ENCODE results near the gene YBX3. TPM values are rescaled to one million over a fixed set of nuclear protein-coding genes. Genes with fewer than 3 reads are reported as not detected.

YBX3 gene
- total and polyA plus RNA-seq, 8 donors = 241 to 444 (median 338) TPM

- Histone ChIP-seq H3K27ac (peak overlapping the region in 3 of 4 donors; percentile 1 to 59 (median 53)), H3K9me3 (no peaks in the 10 kb centered on the region), H3K4me1 (peaks cover 13 to 37% (median 30%) of the 10 kb centered on the region in 3 donors), H3K36me3 (peaks cover 13 to 38% (median 27%) of the 10 kb centered on the region in 3 donors), H3K4me3 (no peak overlapping the region), H3K27me3 (no peaks in the 10 kb centered on the region)
- intact Hi-C loops (cut with DNase I) = no loop called here
- FAIRE-seq (peak; percentile 20), DNase-seq (peak; percentile 33 to 66 (median 60)), ATAC-seq (peak; percentile 72 to 81 (median 74))
- WGBS, 2 donors = 42 to 48% methylated on average over 6 of the region's 6 CpGs
- TF ChIP-seq CTCF (IDR thresholded peaks at IDR 0.05) = no peak
These were observed 6.3 kb downstream of the YBX3 start for GRCh38 chr12:10716704-10717315.

DNA sequence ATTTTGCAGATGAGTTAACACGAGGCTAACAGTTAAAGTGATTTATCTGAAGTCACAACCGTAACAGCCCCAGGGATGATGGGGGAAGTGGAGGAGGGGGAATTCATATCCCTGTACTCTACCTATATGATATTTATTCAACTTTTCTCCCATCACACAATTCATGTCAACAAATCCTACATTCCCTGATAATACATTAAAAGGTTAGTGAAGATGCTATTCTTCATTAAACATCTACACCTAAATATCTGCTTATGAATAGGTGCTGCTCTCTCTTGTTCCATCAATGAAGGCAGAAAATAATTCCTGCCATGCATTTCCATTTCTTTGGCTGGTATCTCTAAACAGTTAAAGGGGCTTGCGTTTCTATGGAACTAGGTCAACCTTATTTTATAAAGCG is 6.8 kb downstream of the YBX3 start:
- H3K4me1 ChIP-seq = peaks cover 13 to 37% (median 30%) of the 10 kb centered on the region in 3 donors
- intact Hi-C loops (cut with DNase I) = no loop called here
- H3K27ac ChIP-seq = peak overlapping the region in 1 of 4 donors; percentile 59
- peaks cover 13 to 43% (median 27%) of the 10 kb centered on the region in 3 donors for H3K36me3 ChIP-seq
- no peaks in the 10 kb centered on the region for H3K27me3 ChIP-seq
- no peak for TF ChIP-seq CTCF (IDR thresholded peaks at IDR 0.05)
- H3K9me3 ChIP-seq = no peaks in the 10 kb centered on the region
- DNase-seq = no peak
- no peak for ATAC-seq
- no peak overlapping the region for H3K4me3 ChIP-seq
- FAIRE-seq = no peak
- 63 to 64% methylated on average over 4 of the region's 4 CpGs for WGBS, 2 donors

DNA sequence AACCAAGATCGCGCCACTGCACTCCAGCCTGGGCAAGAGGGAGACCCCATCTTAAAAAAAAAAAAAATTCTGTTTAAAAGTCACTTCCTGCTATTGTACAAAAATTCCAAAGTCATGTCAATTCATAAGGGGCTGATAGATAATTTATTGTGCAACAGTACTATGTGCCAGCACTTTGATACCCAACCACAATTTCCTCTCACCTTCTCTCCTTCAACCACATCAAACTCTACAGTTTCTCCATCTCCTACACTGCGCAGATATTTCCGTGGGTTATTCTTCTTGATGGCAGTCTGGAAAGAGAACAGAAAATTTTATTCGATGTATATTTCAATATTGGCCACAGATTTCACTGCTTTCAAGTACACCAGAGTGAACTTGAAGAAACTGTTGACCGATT is 7.6 kb downstream of the YBX3 start:
- FAIRE-seq = no peak
- no peak overlapping the region for H3K4me3 ChIP-seq
- no peak for ATAC-seq
- H3K27me3 ChIP-seq = no peaks in the 10 kb centered on the region
- TF ChIP-seq CTCF (IDR thresholded peaks at IDR 0.05) = no peak
- intact Hi-C loops (cut with DNase I) = no loop called here
- H3K9me3 ChIP-seq = no peaks in the 10 kb centered on the region
- DNase-seq = no peak
- H3K27ac ChIP-seq = no peak overlapping the region
- H3K4me1 ChIP-seq = peaks cover 13 to 35% (median 30%) of the 10 kb centered on the region in 3 donors
- peaks cover 13 to 50% (median 27%) of the 10 kb centered on the region in 3 donors for H3K36me3 ChIP-seq
- WGBS, 2 donors = 92 to 93% methylated on average over 6 of the region's 6 CpGs

DNA sequence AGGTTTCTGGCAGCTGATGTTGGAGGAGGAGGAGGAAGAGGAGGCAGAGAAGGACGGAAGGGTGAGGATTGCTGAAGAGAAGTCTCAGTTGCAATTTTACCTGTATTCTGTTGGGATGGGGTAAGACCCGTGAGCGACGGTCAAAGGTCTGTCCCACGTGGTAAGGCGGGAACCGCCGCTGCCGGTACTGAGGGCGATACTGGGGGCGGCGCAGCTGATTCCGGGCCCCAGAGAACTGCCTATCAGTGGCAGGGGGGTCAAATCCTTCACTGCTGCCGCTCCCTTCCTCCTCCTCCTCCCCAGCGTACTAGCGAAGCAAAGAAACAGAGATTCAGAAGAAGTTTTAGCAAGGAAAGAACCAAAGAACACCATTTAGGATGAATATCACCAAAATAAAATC is 13.3 kb downstream of the YBX3 start:
- Histone ChIP-seq H3K4me3 (no peak overlapping the region), H3K27ac (no peak overlapping the region), H3K27me3 (no peaks in the 10 kb centered on the region), H3K4me1 (no peaks in the 10 kb centered on the region), H3K9me3 (no peaks in the 10 kb centered on the region), H3K36me3 (peaks cover 13 to 89% (median 42%) of the 10 kb centered on the region in 3 donors)
- ATAC-seq (no peak), DNase-seq (no peak), FAIRE-seq (no peak)
- 96% methylated on average over 16 of the region's 16 CpGs for whole genome bisulfite sequencing, 2 donors
- intact Hi-C loops (cut with DNase I) = no loop called here
- no peak for TF ChIP-seq CTCF (IDR thresholded peaks at IDR 0.05)

- intact Hi-C loops (cut with DNase I) = no loop called here
- Histone ChIP-seq H3K4me3 (no peak overlapping the region), H3K9me3 (no peaks in the 10 kb centered on the region), H3K27me3 (no peaks in the 10 kb centered on the region), H3K4me1 (no peaks in the 10 kb centered on the region), H3K27ac (no peak overlapping the region), H3K36me3 (peaks cover 5 to 88% (median 39%) of the 10 kb centered on the region in 3 donors)
- FAIRE-seq = no peak
- ATAC-seq = no peak
- WGBS, 2 donors = 80 to 95% methylated on average over 4 of the region's 4 CpGs
- no peak for DNase-seq
- no peak for TF ChIP-seq CTCF (IDR thresholded peaks at IDR 0.05)
These were observed 14.3 kb downstream of the YBX3 start for GRCh38 chr12:10708862-10709261.

Measured in pancreas (tissue), 10 donors.